ENCODE results near the gene PAFAH1B1.

Gene PAFAH1B1

DNA sequence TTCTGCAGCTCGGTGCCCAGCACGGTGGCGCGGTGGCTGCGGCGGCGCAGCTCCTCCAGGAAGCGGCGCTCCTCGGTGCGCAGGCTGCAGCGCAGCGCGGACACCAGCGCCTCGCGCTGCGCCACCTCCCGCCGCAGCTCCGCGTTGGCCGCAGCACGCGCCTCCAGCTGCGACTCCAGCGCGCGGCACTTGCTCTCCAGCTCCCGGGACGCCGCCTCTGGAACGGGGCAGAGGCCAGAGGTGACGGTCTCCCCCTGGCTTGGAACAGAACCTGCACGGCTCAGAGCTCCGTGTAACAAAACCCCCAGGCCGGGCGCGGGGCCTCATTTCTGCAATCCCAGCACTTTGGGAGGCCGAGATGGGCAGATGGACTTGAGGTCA lies 131.3 kb downstream of the PAFAH1B1 start (continued):
- TF ChIP-seq ZNF423 (tag by site-specific recombination; IDR thresholded peaks at IDR 0.05): no peak
- TF ChIP-seq ZBTB17 (tag by site-specific recombination; IDR thresholded peaks at IDR 0.05): no peak
- TF ChIP-seq, protein P1, sequence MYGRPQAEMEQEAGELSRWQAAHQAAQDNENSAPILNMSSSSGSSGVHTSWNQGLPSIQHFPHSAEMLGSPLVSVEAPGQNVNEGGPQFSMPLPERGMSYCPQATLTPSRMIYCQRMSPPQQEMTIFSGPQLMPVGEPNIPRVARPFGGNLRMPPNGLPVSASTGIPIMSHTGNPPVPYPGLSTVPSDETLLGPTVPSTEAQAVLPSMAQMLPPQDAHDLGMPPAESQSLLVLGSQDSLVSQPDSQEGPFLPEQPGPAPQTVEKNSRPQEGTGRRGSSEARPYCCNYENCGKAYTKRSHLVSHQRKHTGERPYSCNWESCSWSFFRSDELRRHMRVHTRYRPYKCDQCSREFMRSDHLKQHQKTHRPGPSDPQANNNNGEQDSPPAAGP (tag by site-specific recombination; IDR thresholded peaks at IDR 0.05): no peak
- no peak for TF ChIP-seq ZNF626 (tag by site-specific recombination; IDR thresholded peaks at IDR 0.05)
- no peak for TF ChIP-seq ZNF473 (tag by site-specific recombination; IDR thresholded peaks at IDR 0.05)
- no peak for TF ChIP-seq ZFP3 (tag by site-specific recombination; IDR thresholded peaks at IDR 0.05; ENCODE audit: low read depth)
- TF ChIP-seq GLIS1 (tag by site-specific recombination; IDR thresholded peaks at IDR 0.05): peak; percentile 95
- TF ChIP-seq, protein P2, sequence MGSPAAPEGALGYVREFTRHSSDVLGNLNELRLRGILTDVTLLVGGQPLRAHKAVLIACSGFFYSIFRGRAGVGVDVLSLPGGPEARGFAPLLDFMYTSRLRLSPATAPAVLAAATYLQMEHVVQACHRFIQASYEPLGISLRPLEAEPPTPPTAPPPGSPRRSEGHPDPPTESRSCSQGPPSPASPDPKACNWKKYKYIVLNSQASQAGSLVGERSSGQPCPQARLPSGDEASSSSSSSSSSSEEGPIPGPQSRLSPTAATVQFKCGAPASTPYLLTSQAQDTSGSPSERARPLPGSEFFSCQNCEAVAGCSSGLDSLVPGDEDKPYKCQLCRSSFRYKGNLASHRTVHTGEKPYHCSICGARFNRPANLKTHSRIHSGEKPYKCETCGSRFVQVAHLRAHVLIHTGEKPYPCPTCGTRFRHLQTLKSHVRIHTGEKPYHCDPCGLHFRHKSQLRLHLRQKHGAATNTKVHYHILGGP (tag by site-specific recombination; IDR thresholded peaks at IDR 0.05): no peak
- TF ChIP-seq GLIS2 (tag by site-specific recombination; IDR thresholded peaks at IDR 0.05): peak; percentile 78
- TF ChIP-seq ZNF404 (tag by site-specific recombination; IDR thresholded peaks at IDR 0.05): no peak

DNA sequence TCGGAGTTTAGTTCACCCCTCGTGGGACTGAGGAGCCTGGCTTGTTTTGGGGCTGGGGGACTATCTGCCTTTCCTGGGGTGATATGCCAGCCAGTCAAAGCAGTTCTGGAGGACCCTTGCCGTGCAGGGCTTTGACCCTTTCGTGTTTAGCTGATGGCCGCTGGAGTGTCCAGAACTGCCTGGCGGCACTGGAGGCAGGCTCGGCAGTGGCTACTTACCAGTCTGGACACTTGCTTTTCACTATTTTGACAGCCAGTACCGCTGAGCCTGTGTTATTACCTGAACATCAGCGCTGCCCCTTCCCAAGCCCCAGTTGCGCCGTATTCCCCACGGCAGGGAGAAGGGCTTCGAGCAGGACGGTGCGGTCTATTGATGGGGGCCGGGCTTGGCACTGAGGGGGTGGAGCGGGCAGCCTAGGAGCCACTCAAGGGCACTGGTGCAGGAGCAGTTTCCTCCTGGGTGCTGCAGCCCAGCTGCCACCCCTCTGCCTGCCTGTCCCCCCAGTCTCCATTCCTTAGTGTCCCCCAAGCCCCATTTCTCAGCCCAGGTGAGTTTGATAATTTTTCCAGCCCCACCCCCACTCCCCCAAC lies 137.4 kb downstream of the PAFAH1B1 start:
- H3K4me1 ChIP-seq (ENCODE audit: control insufficient read depth, insufficient read depth, low read length): no peaks in the 10 kb centered on the region
- H3K36me3 ChIP-seq (ENCODE audit: control insufficient read depth in 2 of 2, insufficient read depth in 1 of 2, low read length in 2 of 2): no peaks in the 10 kb centered on the region
- H3K4me3 ChIP-seq (ENCODE audit: low read depth, low read length): no peak overlapping the region
- CTCF ChIA-PET: interaction anchor here (0.6 to 0.8 kb wide), 2 partner anchors 219 to 315 kb away, joined by 3 read pairs; partner anchors contain the start of gene METTL16
- TF ChIP-seq ZNF24 (tag by site-specific recombination; IDR thresholded peaks at IDR 0.05): no peak
- no peak for TF ChIP-seq ZNF248 (tag by site-specific recombination; IDR thresholded peaks at IDR 0.05)
- POLR2A ChIA-PET: no interaction called here
- H3K9me3 ChIP-seq (ENCODE audit: control insufficient read depth, insufficient read depth, low read depth, low read length): no peaks in the 10 kb centered on the region
- H3K27ac ChIP-seq (ENCODE audit: extremely low read depth, low read depth, low read length): no peak overlapping the region

DNA sequence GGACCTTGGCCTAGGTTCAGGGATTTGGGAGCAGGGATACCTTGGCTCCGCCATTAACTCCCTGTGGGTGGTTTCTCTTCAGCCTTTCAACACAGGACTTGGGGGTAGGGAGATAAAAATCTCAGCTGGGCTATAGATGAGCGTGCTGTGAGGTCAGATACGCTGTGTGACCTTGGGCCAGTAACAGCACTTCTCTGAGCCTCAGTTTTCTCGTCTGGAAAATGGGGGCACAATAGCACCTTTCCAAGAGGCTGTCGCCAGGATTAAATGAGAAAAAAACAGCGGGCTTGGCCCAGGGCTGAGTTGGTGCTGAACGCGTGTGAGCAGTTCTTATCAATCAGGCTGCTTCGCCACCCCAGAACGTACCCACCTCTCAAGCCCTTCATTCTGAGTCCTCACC lies 138.4 kb downstream of the PAFAH1B1 start:
- Histone ChIP-seq H3K36me3 (ENCODE audit: control insufficient read depth in 2 of 2, insufficient read depth in 1 of 2, low read length in 2 of 2) (no peaks in the 10 kb centered on the region), H3K4me3 (ENCODE audit: low read depth, low read length) (no peak overlapping the region), H3K4me1 (ENCODE audit: control insufficient read depth, insufficient read depth, low read length) (no peaks in the 10 kb centered on the region), H3K27ac (ENCODE audit: extremely low read depth, low read depth, low read length) (no peak overlapping the region), H3K9me3 (ENCODE audit: control insufficient read depth, insufficient read depth, low read depth, low read length) (no peaks in the 10 kb centered on the region)
- POLR2A ChIA-PET: no interaction called here
- no peak for TF ChIP-seq ZNF114 (tag by site-specific recombination; IDR thresholded peaks at IDR 0.05)
- no peak for TF ChIP-seq ZNF157 (tag by site-specific recombination; IDR thresholded peaks at IDR 0.05)
- TF ChIP-seq ZNF768 (tag by site-specific recombination; IDR thresholded peaks at IDR 0.05): 0 out of 2 replicates have a peak, but pooled peaks have one; percentile 37
- TF ChIP-seq, protein P3, sequence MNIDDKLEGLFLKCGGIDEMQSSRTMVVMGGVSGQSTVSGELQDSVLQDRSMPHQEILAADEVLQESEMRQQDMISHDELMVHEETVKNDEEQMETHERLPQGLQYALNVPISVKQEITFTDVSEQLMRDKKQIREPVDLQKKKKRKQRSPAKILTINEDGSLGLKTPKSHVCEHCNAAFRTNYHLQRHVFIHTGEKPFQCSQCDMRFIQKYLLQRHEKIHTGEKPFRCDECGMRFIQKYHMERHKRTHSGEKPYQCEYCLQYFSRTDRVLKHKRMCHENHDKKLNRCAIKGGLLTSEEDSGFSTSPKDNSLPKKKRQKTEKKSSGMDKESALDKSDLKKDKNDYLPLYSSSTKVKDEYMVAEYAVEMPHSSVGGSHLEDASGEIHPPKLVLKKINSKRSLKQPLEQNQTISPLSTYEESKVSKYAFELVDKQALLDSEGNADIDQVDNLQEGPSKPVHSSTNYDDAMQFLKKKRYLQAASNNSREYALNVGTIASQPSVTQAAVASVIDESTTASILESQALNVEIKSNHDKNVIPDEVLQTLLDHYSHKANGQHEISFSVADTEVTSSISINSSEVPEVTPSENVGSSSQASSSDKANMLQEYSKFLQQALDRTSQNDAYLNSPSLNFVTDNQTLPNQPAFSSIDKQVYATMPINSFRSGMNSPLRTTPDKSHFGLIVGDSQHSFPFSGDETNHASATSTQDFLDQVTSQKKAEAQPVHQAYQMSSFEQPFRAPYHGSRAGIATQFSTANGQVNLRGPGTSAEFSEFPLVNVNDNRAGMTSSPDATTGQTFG (tag by site-specific recombination; IDR thresholded peaks at IDR 0.05; ENCODE audit: borderline replicate concordance): no peak
- no peak for TF ChIP-seq ZNF48 (tag by site-specific recombination; IDR thresholded peaks at IDR 0.05)
- CTCF ChIA-PET: interaction anchor here (0.6 kb wide), 1 partner anchor 54 kb away, joined by 3 read pairs; no protein-coding TSS in a partner anchor

Measured in HEK293 (cell line).